ENCODE measurements around the gene PRDM16. TPM values are rescaled to one million over a fixed set of nuclear protein-coding genes. Genes with fewer than 3 reads are reported as not detected.

Gene PRDM16
- total and polyA plus RNA-seq, 4 donors, result 0.05 to 0.67 (median 0.19) TPM

DNA sequence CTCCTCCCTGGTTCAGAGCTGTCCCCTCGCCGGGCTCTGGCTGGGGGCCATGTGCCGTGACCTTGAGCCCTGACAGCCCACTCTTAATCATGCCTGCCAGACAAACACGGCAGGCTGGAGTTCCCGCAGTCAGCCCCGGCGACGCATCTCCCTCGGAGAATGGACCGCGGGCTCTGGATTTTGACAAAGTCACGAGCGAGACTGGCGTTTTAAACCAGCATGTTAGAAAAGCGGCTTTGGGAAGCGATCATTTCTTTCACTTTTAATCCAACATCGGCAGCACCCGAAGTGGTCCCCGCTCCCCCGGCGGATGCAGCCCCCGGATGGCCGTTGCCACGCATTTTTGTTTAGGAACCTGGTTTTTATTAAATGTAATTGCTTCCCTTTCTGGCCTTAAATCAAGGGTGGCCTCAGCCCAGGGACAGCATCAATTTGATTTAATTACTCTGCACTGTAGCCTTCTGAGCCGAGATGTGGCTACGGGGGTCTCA, 70.9 kb downstream of the PRDM16 start:
- no peaks in the 10 kb centered on the region for H3K4me1 ChIP-seq (ENCODE audit: control insufficient read depth in 4 of 4, insufficient read depth in 4 of 4, low read length in 3 of 4)
- no peak overlapping the region for H3K27ac ChIP-seq (ENCODE audit: low read depth in 1 of 2, low read length in 2 of 2)
- H3K27me3 ChIP-seq (ENCODE audit: control insufficient read depth in 4 of 4, insufficient read depth in 4 of 4, low read length in 3 of 4), result no peaks in the 10 kb centered on the region
- no peak overlapping the region for H3K9ac ChIP-seq (ENCODE audit: low read depth in 1 of 2, low read length in 2 of 2)
- no peak for DNase-seq (ENCODE audit: low spot score)
- no peaks in the 10 kb centered on the region for H3K36me3 ChIP-seq (ENCODE audit: control insufficient read depth in 4 of 4, insufficient read depth in 3 of 4, low read depth in 1 of 4, low read length in 3 of 4)
- no peak overlapping the region for H3K4me3 ChIP-seq (ENCODE audit: low read depth in 1 of 3, low read length in 3 of 3)
- TF ChIP-seq YY1 (IDR thresholded peaks at IDR 0.05) (no peak), GABPA (IDR thresholded peaks at IDR 0.05 in 1 of 2, conservative IDR thresholded peaks at IDR 0.05 in 1 of 2) (no peak), FOXA2 (IDR thresholded peaks at IDR 0.05) (no peak), HNF4G (IDR thresholded peaks at IDR 0.05) (no peak), NR2F2 (IDR thresholded peaks at IDR 0.05) (no peak), FOXA1 (IDR thresholded peaks at IDR 0.05) (no peak), SP1 (IDR thresholded peaks at IDR 0.05) (no peak)
- TF ChIP-seq, protein P1, sequence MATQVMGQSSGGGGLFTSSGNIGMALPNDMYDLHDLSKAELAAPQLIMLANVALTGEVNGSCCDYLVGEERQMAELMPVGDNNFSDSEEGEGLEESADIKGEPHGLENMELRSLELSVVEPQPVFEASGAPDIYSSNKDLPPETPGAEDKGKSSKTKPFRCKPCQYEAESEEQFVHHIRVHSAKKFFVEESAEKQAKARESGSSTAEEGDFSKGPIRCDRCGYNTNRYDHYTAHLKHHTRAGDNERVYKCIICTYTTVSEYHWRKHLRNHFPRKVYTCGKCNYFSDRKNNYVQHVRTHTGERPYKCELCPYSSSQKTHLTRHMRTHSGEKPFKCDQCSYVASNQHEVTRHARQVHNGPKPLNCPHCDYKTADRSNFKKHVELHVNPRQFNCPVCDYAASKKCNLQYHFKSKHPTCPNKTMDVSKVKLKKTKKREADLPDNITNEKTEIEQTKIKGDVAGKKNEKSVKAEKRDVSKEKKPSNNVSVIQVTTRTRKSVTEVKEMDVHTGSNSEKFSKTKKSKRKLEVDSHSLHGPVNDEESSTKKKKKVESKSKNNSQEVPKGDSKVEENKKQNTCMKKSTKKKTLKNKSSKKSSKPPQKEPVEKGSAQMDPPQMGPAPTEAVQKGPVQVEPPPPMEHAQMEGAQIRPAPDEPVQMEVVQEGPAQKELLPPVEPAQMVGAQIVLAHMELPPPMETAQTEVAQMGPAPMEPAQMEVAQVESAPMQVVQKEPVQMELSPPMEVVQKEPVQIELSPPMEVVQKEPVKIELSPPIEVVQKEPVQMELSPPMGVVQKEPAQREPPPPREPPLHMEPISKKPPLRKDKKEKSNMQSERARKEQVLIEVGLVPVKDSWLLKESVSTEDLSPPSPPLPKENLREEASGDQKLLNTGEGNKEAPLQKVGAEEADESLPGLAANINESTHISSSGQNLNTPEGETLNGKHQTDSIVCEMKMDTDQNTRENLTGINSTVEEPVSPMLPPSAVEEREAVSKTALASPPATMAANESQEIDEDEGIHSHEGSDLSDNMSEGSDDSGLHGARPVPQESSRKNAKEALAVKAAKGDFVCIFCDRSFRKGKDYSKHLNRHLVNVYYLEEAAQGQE (IDR thresholded peaks at IDR 0.05), result no peak
- TF ChIP-seq, protein P2, sequence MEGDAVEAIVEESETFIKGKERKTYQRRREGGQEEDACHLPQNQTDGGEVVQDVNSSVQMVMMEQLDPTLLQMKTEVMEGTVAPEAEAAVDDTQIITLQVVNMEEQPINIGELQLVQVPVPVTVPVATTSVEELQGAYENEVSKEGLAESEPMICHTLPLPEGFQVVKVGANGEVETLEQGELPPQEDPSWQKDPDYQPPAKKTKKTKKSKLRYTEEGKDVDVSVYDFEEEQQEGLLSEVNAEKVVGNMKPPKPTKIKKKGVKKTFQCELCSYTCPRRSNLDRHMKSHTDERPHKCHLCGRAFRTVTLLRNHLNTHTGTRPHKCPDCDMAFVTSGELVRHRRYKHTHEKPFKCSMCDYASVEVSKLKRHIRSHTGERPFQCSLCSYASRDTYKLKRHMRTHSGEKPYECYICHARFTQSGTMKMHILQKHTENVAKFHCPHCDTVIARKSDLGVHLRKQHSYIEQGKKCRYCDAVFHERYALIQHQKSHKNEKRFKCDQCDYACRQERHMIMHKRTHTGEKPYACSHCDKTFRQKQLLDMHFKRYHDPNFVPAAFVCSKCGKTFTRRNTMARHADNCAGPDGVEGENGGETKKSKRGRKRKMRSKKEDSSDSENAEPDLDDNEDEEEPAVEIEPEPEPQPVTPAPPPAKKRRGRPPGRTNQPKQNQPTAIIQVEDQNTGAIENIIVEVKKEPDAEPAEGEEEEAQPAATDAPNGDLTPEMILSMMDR (IDR thresholded peaks at IDR 0.05; ENCODE audit: low read depth, low read length, missing input control), result no peak
- WGBS, result 49% methylated on average over 26 of the region's 26 CpGs
- no peaks in the 10 kb centered on the region for H3K9me3 ChIP-seq (ENCODE audit: control insufficient read depth in 4 of 4, low read length in 3 of 4)

DNA sequence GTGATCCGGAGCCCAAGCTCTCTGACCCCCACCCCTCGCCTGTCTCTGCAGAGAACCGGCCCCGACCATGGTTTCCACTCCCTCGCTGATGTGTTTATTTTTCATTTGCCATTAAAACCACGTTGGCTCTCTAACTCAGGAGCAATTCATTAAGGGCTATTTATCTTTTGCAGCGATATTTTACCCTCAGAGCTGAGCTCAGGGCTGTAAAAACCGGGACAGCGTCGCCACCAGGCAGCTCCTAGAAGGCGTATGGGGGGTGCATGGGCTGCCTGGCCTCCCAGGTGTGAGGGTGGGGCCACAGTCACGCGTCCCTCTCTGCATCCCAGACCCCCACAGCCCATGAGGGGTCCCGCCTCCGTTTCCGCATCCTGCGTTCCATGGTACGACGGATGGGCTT, 71.4 kb downstream of the PRDM16 start:
- DNase-seq (ENCODE audit: low spot score), result no peak
- Histone ChIP-seq H3K27me3 (ENCODE audit: control insufficient read depth in 4 of 4, insufficient read depth in 4 of 4, low read length in 3 of 4) (no peaks in the 10 kb centered on the region), H3K36me3 (ENCODE audit: control insufficient read depth in 4 of 4, insufficient read depth in 3 of 4, low read depth in 1 of 4, low read length in 3 of 4) (no peaks in the 10 kb centered on the region), H3K9me3 (ENCODE audit: control insufficient read depth in 4 of 4, low read length in 3 of 4) (no peaks in the 10 kb centered on the region), H3K9ac (ENCODE audit: low read depth in 1 of 2, low read length in 2 of 2) (no peak overlapping the region), H3K27ac (ENCODE audit: low read depth in 1 of 2, low read length in 2 of 2) (no peak overlapping the region), H3K4me1 (ENCODE audit: control insufficient read depth in 4 of 4, insufficient read depth in 4 of 4, low read length in 3 of 4) (no peaks in the 10 kb centered on the region), H3K4me3 (ENCODE audit: low read depth in 1 of 3, low read length in 3 of 3) (no peak overlapping the region)
- no peak for TF ChIP-seq YY1 (IDR thresholded peaks at IDR 0.05)
- TF ChIP-seq, protein P3, sequence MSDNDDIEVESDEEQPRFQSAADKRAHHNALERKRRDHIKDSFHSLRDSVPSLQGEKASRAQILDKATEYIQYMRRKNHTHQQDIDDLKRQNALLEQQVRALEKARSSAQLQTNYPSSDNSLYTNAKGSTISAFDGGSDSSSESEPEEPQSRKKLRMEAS (IDR thresholded peaks at IDR 0.05), result no peak
- TF ChIP-seq SP1 (IDR thresholded peaks at IDR 0.05), result no peak
- no peak for TF ChIP-seq EGR1 (IDR thresholded peaks at IDR 0.05; ENCODE audit: low read depth in 2 of 2)
- TF ChIP-seq FOXA1 (IDR thresholded peaks at IDR 0.05), result no peak
- no peak for TF ChIP-seq RXRA (IDR thresholded peaks at IDR 0.05)
- TF ChIP-seq FOXA2 (IDR thresholded peaks at IDR 0.05), result no peak
- 78% methylated on average over 19 of the region's 19 CpGs for WGBS

DNA sequence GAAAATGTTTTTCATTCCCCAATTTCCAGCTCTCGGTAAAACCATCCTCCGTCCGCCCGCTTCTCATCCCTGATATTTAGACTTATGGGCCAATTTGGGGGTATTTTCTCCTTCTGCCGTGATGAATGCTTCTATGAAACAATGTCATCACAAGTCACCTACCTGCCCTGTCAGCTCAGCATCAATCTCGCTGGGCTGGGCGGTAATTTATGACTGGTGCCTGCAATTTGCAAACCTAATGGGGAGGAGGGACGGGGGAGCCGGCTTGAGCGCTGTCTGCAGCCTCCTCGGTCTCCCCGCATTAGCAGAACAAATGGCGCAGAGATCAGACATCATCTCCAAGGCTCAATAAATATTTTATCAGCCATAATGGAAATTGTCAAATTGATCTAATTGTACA, 72.1 kb downstream of the PRDM16 start:
- no peaks in the 10 kb centered on the region for H3K36me3 ChIP-seq (ENCODE audit: control insufficient read depth in 4 of 4, insufficient read depth in 3 of 4, low read depth in 1 of 4, low read length in 3 of 4)
- no peaks in the 10 kb centered on the region for H3K4me1 ChIP-seq (ENCODE audit: control insufficient read depth in 4 of 4, insufficient read depth in 4 of 4, low read length in 3 of 4)
- TF ChIP-seq TAF1 (conservative IDR thresholded peaks at IDR 0.05), result no peak
- TF ChIP-seq RXRA (IDR thresholded peaks at IDR 0.05), result no peak
- TF ChIP-seq, protein P4, sequence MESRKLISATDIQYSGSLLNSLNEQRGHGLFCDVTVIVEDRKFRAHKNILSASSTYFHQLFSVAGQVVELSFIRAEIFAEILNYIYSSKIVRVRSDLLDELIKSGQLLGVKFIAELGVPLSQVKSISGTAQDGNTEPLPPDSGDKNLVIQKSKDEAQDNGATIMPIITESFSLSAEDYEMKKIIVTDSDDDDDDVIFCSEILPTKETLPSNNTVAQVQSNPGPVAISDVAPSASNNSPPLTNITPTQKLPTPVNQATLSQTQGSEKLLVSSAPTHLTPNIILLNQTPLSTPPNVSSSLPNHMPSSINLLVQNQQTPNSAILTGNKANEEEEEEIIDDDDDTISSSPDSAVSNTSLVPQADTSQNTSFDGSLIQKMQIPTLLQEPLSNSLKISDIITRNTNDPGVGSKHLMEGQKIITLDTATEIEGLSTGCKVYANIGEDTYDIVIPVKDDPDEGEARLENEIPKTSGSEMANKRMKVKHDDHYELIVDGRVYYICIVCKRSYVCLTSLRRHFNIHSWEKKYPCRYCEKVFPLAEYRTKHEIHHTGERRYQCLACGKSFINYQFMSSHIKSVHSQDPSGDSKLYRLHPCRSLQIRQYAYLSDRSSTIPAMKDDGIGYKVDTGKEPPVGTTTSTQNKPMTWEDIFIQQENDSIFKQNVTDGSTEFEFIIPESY (IDR thresholded peaks at IDR 0.05), result no peak
- TF ChIP-seq FOXA1 (IDR thresholded peaks at IDR 0.05), result no peak
- TF ChIP-seq, protein P2 (IDR thresholded peaks at IDR 0.05; ENCODE audit: low read depth, low read length, missing input control), result no peak
- TF ChIP-seq SP1 (IDR thresholded peaks at IDR 0.05), result no peak
- TF ChIP-seq, protein P5, sequence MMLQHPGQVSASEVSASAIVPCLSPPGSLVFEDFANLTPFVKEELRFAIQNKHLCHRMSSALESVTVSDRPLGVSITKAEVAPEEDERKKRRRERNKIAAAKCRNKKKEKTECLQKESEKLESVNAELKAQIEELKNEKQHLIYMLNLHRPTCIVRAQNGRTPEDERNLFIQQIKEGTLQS (IDR thresholded peaks at IDR 0.05), result no peak
- no peak for TF ChIP-seq EGR1 (IDR thresholded peaks at IDR 0.05; ENCODE audit: low read depth in 2 of 2)
- TF ChIP-seq, protein P3 (IDR thresholded peaks at IDR 0.05), result no peak
- no peak for TF ChIP-seq HNF4G (IDR thresholded peaks at IDR 0.05)
- no peak overlapping the region for H3K27ac ChIP-seq (ENCODE audit: low read depth in 1 of 2, low read length in 2 of 2)
- H3K27me3 ChIP-seq (ENCODE audit: control insufficient read depth in 4 of 4, insufficient read depth in 4 of 4, low read length in 3 of 4), result no peaks in the 10 kb centered on the region
- no peak overlapping the region for H3K4me3 ChIP-seq (ENCODE audit: low read depth in 1 of 3, low read length in 3 of 3)
- 92% methylated on average over 13 of the region's 13 CpGs for WGBS
- H3K9me3 ChIP-seq (ENCODE audit: control insufficient read depth in 4 of 4, low read length in 3 of 4), result no peaks in the 10 kb centered on the region
- no peak for DNase-seq (ENCODE audit: low spot score)
- no peak overlapping the region for H3K9ac ChIP-seq (ENCODE audit: low read depth in 1 of 2, low read length in 2 of 2)
